Activated CD4-positive, CD25-positive, alpha-beta regulatory T cell treated with anti-CD3 and anti-CD28 coated beads, Interleukin-2, amount 50 U/mL, for 72 hours (primary cell): Measurements from ENCODE around the gene EVL.
A peak's percentile ranks its signal among the peaks of the same experiment; 100 is the strongest.
"Not testable (repeated sequence)": the region's sequence is repeated elsewhere in the genome, so short reads cannot be mapped to it uniquely, and the experiment has no call there.

Source experiments
- DNase-seq: peaks from one replicate; pipeline ENCODE4 v3.0.0; 2021

EVL gene

GRCh38 chr14:100065111-100065871 is at the start of gene EVL:
TSS of gene EVL (plus strand) at chr14:100065422. CDS start at chr14:100065501, 79 bp downstream.
- DNase-seq: peak; percentile 81

- no peak for DNase-seq
Measured at GRCh38 chr14:100017553-100017952, 47.7 kb upstream of the EVL start.

GRCh38 chr14:100018054-100018453 is 47.2 kb upstream of the EVL start:
- no peak for DNase-seq

- no peak for DNase-seq
Measured at GRCh38 chr14:100018482-100018881, 46.7 kb upstream of the EVL start.

GRCh38 chr14:100019156-100019744 is 46.0 kb upstream of the EVL start:
- DNase-seq: no peak

GRCh38 chr14:100020629-100021028 is 44.6 kb upstream of the EVL start:
- no peak for DNase-seq

GRCh38 chr14:100022772-100023451 is 42.3 kb upstream of the EVL start:
- DNase-seq: no peak

GRCh38 chr14:100025111-100025510 is 40.1 kb upstream of the EVL start:
- no peak for DNase-seq

GRCh38 chr14:100027771-100028490 is 37.3 kb upstream of the EVL start:
- no peak for DNase-seq

- DNase-seq: no peak
Measured at GRCh38 chr14:100028990-100029677, 36.1 kb upstream of the EVL start.

GRCh38 chr14:100030006-100030405 is 35.2 kb upstream of the EVL start:
- DNase-seq: not testable (repeated sequence)

GRCh38 chr14:100030452-100031153 is 34.6 kb upstream of the EVL start:
- no peak for DNase-seq

- no peak for DNase-seq
Measured at GRCh38 chr14:100031506-100032281, 33.5 kb upstream of the EVL start.

- no peak for DNase-seq
Measured at GRCh38 chr14:100032738-100033137, 32.5 kb upstream of the EVL start.

GRCh38 chr14:100033347-100034075 is 31.7 kb upstream of the EVL start:
- DNase-seq: no peak

GRCh38 chr14:100034468-100034867 is 30.8 kb upstream of the EVL start:
- no peak for DNase-seq

GRCh38 chr14:100034961-100035500 is 30.2 kb upstream of the EVL start:
- DNase-seq: no peak

- DNase-seq: no peak
Measured at GRCh38 chr14:100035700-100036099, 29.5 kb upstream of the EVL start.

GRCh38 chr14:100037353-100037752 is 27.9 kb upstream of the EVL start:
- no peak for DNase-seq

GRCh38 chr14:100038065-100038464 is 27.2 kb upstream of the EVL start:
- DNase-seq: no peak
